Uterus (tissue), 4 donors: ENCODE measurements around the gene MAML2. TPM values are rescaled to one million over a fixed set of nuclear protein-coding genes. Genes with fewer than 3 reads are reported as not detected.

Source experiments
- DNase-seq, 2 donors: peaks; one replicate each; pipeline ENCODE4 v3.0.0-alpha.2; 2019 to 2020
- H3K27ac ChIP-seq, 2 donors: fragments of 200-600 bp; sonication (generic); 1 replicate in 1 of 2; 2 replicates in 1 of 2; pipeline ENCODE4 v1.5.1; 2016 to 2018
- H3K27me3 ChIP-seq, 2 donors: fragments of 200-600 bp; sonication (generic); one replicate each; pipeline ENCODE4 v1.5.1; 2018 to 2019; ENCODE audit warnings: control low read depth in 1 of 2
- H3K36me3 ChIP-seq, 2 donors: fragments of 200-600 bp; sonication (generic); one replicate each; pipeline ENCODE4 v1.5.1; 2019; ENCODE audit warnings: control low read depth in 1 of 2
- H3K4me1 ChIP-seq, 2 donors: fragments of 200-600 bp; sonication (generic); one replicate each; pipeline ENCODE4 v1.5.1; 2018 to 2019; ENCODE audit warnings: control low read depth in 1 of 2
- H3K4me3 ChIP-seq, 2 donors: fragments of 200-600 bp; sonication (generic); 1 replicate in 1 of 2; 2 replicates in 1 of 2; pipeline ENCODE4 v1.5.1; 2018 to 2019; ENCODE audit warnings: mild to moderate bottlenecking in 1 of 2
- H3K9me3 ChIP-seq, 2 donors: fragments of 200-600 bp; sonication (generic); one replicate each; pipeline ENCODE4 v1.5.1; 2019; ENCODE audit warnings: control low read depth in 1 of 2
- POLR2A ChIP-seq, 2 donors: fragments of 450-650 bp; IDR thresholded peaks; one replicate each; pipeline ENCODE4 v1.6.1; 2016; ENCODE audit warnings: antibody characterized with exemption in 2 of 2, mild to moderate bottlenecking in 1 of 2, moderate library complexity in 1 of 2
- intact Hi-C: fragments of 100-400 bp; cut with DNase I; formaldehyde crosslinking; loops from one replicate; pipeline ENCODE4 v1.15.1; 2023; ENCODE audit warnings: low total_unique reads
- total RNA-seq, 4 donors: library from RNA; depleted of rRNA in 3 of 4; stranded (reverse); fragments of >200 nt in 3 of 4; gene quantifications; one replicate each; pipeline versions ENCODE4 v1.1.0 to v1.2.4, GENCODE V29; 2014 to 2023
- TF ChIP-seq, protein P1 (sequence below), 4 experiments: fragments of 200-600 bp in 2 of 4; fragments of 450-650 bp in 2 of 4; sonication (generic) in 2 of 4; IDR thresholded peaks; one replicate each; pipeline ENCODE4 v1.5.1; 2016 to 2019; ENCODE audit warnings: antibody characterized with exemption in 4 of 4, mild to moderate bottlenecking in 2 of 4, moderate library complexity in 1 of 4
- donor health status: DM: yes; HTN: yes; CAD: no.

Gene MAML2
- total RNA-seq, 4 donors from 2014 or later = 8.2 to 35.9 (median 19.8) TPM

DNA sequence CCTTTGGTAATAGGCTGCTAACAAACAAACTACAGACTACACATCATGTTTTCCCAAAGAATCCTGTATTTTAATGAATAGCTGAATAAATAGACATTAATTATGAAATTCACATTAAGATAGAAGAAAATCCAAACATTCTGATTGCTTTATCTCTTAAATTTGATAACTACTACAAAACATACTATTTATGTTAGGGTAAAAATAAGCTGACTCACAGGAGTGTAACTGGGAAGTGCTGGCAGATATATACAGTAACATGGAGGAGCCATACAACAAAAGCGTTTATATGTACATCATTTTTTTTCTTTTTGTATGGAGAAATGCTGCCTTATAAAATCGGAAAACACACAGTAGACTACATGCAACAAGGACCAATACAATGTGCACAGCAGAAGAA lies 366.4 kb downstream of the MAML2 start:
- Histone ChIP-seq H3K27me3 (no peaks in the 10 kb centered on the region), H3K36me3 (no peaks in the 10 kb centered on the region), H3K27ac (no peak overlapping the region), H3K4me1 (no peaks in the 10 kb centered on the region), H3K4me3 (no peak overlapping the region), H3K9me3 (no peaks in the 10 kb centered on the region)
- TF ChIP-seq, protein P1, sequence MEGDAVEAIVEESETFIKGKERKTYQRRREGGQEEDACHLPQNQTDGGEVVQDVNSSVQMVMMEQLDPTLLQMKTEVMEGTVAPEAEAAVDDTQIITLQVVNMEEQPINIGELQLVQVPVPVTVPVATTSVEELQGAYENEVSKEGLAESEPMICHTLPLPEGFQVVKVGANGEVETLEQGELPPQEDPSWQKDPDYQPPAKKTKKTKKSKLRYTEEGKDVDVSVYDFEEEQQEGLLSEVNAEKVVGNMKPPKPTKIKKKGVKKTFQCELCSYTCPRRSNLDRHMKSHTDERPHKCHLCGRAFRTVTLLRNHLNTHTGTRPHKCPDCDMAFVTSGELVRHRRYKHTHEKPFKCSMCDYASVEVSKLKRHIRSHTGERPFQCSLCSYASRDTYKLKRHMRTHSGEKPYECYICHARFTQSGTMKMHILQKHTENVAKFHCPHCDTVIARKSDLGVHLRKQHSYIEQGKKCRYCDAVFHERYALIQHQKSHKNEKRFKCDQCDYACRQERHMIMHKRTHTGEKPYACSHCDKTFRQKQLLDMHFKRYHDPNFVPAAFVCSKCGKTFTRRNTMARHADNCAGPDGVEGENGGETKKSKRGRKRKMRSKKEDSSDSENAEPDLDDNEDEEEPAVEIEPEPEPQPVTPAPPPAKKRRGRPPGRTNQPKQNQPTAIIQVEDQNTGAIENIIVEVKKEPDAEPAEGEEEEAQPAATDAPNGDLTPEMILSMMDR (IDR thresholded peaks at IDR 0.05) = no peak
- no peak for TF ChIP-seq POLR2A (IDR thresholded peaks at IDR 0.05)
- intact Hi-C loops = no loop called here
- no peak for DNase-seq

DNA sequence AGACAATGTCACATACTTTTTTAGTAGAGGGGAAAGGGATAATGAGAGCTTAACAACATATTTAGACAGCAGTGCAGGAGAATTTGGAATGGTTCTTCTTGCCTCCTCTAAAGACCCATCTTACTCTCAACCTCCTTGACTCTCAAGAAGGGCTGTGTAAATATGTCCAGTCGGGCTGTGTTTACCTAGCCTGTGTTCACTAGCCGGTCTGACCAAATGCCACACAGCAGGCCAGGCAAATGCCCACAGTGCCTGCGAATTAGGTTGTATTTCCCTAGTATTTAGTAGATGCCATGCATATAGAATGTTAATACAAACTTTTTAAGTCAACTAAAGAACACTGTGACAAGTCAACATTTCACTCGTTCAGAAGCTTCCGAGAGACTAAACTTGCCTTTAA lies 367.7 kb downstream of the MAML2 start:
- TF ChIP-seq POLR2A (IDR thresholded peaks at IDR 0.05) = no peak
- Histone ChIP-seq H3K36me3 (no peaks in the 10 kb centered on the region), H3K4me3 (no peak overlapping the region), H3K27ac (no peak overlapping the region), H3K4me1 (no peaks in the 10 kb centered on the region), H3K27me3 (no peaks in the 10 kb centered on the region), H3K9me3 (no peaks in the 10 kb centered on the region)
- intact Hi-C loops = no loop called here
- DNase-seq = no peak

DNA sequence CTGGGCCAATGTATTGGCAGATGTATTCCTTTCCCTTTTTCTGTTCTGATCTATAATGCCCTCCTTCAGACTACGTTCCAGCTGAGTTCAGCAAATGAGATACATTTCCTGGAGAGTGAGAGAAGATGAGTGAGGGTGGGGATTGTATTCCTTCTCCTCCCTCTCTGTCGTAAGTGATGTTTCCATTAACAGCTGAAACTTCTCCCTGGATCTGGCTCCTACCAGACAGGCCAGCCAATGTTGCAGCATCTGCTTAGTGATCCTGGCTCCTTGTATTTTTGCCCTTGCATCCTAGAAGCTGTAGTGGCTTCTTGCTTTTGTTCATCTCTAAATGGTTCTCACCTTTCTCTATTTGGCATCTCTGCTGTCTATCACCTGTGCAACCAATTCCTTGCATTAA lies 370.9 kb downstream of the MAML2 start:
- no peaks in the 10 kb centered on the region for H3K36me3 ChIP-seq
- no peak overlapping the region for H3K4me3 ChIP-seq
- TF ChIP-seq, protein P1 (IDR thresholded peaks at IDR 0.05) = no peak
- no peak for TF ChIP-seq POLR2A (IDR thresholded peaks at IDR 0.05)
- DNase-seq = no peak
- no peaks in the 10 kb centered on the region for H3K4me1 ChIP-seq
- no peak overlapping the region for H3K27ac ChIP-seq
- peaks cover 0 to 7% of the 10 kb centered on the region in 2 donors for H3K9me3 ChIP-seq
- no peaks in the 10 kb centered on the region for H3K27me3 ChIP-seq
- intact Hi-C loops = no loop called here

DNA sequence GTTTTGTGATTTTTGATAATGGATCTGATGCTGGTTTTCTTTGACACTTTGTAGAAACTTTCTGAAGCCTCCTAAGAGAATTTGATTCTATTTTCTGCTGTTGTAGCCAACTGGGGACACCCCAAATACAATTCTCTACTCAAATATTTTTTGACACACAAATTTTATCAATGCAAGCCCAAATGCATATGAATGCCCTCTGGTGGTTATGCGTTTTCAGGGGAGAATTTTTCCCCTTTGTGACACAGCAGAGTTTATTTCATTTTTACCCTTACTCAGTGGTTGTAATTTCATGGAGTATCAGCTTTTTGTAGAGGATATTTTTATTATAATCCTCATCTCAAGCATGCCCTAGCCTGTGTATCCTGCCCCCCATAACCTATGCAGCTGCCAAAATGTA lies 374.4 kb downstream of the MAML2 start:
- TF ChIP-seq POLR2A (IDR thresholded peaks at IDR 0.05) = no peak
- TF ChIP-seq, protein P1 (IDR thresholded peaks at IDR 0.05) = no peak
- Histone ChIP-seq H3K27me3 (no peaks in the 10 kb centered on the region), H3K36me3 (no peaks in the 10 kb centered on the region), H3K4me1 (no peaks in the 10 kb centered on the region), H3K27ac (no peak overlapping the region), H3K9me3 (peaks cover 0 to 7% of the 10 kb centered on the region in 2 donors), H3K4me3 (no peak overlapping the region)
- intact Hi-C loops = no loop called here
- no peak for DNase-seq

DNA sequence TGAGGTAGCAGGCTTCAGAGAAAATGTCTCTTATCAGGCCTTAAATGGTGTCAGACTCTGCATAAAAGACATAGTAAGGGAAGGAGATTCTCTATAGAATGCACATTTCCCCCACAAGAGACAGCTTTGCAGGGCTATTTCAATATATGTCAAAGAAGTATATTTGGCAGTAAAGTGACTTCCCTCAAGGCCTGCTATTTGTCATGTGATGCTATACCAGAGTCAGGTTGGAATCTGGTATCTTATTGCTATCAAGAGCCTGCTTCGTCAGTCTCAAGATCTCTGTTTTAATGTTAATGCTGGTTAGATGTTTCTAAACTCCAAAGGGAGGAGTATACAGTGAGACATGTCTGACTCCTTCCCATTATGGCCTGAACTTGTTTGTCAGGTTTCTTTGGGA lies 378.7 kb downstream of the MAML2 start:
- Histone ChIP-seq H3K27me3 (no peaks in the 10 kb centered on the region), H3K4me3 (no peak overlapping the region), H3K27ac (no peak overlapping the region), H3K36me3 (no peaks in the 10 kb centered on the region), H3K9me3 (peaks cover 0 to 7% of the 10 kb centered on the region in 2 donors), H3K4me1 (no peaks in the 10 kb centered on the region)
- TF ChIP-seq, protein P1 (IDR thresholded peaks at IDR 0.05) = no peak
- TF ChIP-seq POLR2A (IDR thresholded peaks at IDR 0.05) = no peak
- intact Hi-C loops = no loop called here
- DNase-seq = no peak

DNA sequence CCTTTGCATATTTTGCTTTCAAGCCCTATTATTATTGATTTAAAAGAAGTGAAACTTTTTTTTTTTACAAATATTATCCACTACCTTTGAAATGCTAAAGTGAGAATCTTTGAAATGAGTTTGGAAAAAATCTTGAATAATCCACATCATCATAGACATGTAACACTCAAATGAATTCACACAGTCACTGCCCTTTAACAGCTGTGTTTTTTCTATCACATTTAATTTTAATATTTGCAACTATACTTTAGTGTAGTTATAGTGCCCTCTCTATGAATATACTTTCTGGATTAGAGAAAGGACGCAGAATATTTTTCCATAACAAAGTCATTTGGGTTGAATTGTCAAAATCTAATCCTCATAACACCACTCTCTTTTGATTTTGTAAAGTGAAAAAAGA lies 381.2 kb downstream of the MAML2 start:
- Histone ChIP-seq H3K9me3 (no peaks in the 10 kb centered on the region), H3K27ac (no peak overlapping the region), H3K4me1 (no peaks in the 10 kb centered on the region), H3K27me3 (no peaks in the 10 kb centered on the region), H3K4me3 (no peak overlapping the region), H3K36me3 (no peaks in the 10 kb centered on the region)
- DNase-seq = no peak
- intact Hi-C loops = no loop called here
- TF ChIP-seq POLR2A (IDR thresholded peaks at IDR 0.05) = no peak
- TF ChIP-seq, protein P1 (IDR thresholded peaks at IDR 0.05) = no peak
